GM12874 (cell line): ENCODE results near the gene CALML4.

ENCODE experiments used
- CTCF ChIP-seq: IDR thresholded peaks from 2 replicates; pipeline ENCODE4 v1.5.1; 2011; ENCODE audit warnings: low read depth, mild to moderate bottlenecking, control low read depth, low read length, moderate library complexity; ENCODE audit not compliant: insufficient read depth

The CALML4 gene

GRCh38 chr15:68235022-68235421, 29.9 kb upstream of the CALML4 start:
- no peak for TF ChIP-seq CTCF

DNA sequence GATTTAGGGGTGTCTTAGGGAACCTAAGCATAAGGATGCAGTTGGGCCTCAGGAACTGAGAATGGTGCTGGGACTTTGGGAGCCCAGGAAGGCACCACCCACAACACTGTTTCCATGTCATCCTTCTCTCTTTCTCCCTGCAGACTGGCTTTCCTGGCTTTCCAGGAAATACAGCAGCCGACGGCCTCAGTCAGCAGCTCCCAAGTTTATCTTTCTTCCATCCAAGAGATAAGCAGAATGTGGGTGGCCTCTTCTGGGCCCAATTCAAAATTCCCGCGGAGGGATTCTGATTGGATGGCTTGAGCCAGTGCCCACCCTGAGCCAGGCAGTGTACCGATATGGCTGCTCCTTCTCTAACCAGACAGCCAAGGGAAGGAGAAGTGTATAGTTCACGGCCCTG, 28.9 kb upstream of the CALML4 start:
- TF ChIP-seq CTCF, result no peak

DNA sequence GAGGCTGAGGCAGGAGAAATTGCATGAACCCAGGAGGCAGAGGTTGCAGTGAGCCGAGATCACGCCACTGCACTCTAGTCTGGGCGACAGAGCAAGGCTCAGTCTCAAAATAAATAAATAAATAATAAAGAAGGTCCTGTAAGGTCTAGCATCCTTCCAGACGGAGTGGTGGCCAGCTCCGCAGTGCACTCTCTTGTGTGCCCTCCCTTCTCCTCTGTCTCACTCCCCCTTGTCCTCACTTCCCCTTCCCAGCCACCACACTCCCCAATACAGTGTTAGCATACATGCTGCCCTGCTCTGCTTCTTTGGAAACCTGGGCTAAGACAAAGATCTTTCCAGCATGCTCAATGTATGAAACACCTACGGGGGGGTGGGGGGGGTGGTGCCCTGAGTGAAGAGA, 27.8 kb upstream of the CALML4 start:
- no peak for TF ChIP-seq CTCF

- TF ChIP-seq CTCF, result no peak
Measured at GRCh38 chr15:68232449-68232848, 27.3 kb upstream of the CALML4 start.

GRCh38 chr15:68231102-68231818, 26.1 kb upstream of the CALML4 start:
- TF ChIP-seq CTCF, result no peak

DNA sequence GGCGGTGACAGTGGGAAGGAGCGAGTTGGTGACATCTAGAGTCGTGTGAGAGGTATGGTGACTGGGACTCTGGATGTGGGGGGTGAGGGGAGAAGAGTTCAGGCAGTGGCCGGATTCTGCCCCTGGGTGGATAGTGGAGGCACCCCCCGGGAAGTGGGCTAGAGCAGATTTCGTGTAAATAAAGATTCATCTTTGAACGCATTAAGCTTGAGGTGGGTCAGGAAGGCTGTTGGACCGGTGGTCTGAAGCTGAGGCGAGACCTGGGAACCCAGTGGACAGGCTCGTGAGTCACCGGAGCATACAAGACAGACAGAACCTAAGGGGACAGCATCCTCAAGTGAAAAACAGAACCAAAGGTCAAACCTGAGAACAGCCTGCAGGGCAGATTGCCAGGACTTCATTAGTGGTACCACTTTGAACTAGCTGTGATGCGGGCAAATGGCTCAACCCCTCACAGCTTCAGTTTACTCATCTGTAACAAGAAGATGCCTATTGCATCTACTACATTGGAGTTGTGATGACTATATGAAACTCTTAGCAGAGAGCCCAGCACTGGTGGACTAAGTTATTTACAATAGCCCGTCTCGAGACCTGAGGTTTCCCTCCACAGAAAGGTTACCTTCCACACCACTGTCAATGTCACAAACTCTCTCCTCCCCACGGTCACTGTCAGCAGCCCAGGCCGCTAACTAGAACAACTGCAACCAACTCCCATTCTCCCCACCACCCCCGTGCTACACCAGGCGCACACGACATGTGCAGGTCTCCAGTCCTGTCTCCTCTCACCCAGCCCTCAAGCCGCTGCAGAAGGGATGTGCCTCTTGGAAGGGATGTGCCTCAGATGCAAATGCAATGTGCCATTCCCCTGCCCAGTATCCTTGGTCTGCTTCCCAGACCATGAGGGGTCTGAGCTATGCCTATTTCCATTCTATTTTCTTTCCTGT, 25.3 kb upstream of the CALML4 start:
- TF ChIP-seq CTCF, result no peak

DNA sequence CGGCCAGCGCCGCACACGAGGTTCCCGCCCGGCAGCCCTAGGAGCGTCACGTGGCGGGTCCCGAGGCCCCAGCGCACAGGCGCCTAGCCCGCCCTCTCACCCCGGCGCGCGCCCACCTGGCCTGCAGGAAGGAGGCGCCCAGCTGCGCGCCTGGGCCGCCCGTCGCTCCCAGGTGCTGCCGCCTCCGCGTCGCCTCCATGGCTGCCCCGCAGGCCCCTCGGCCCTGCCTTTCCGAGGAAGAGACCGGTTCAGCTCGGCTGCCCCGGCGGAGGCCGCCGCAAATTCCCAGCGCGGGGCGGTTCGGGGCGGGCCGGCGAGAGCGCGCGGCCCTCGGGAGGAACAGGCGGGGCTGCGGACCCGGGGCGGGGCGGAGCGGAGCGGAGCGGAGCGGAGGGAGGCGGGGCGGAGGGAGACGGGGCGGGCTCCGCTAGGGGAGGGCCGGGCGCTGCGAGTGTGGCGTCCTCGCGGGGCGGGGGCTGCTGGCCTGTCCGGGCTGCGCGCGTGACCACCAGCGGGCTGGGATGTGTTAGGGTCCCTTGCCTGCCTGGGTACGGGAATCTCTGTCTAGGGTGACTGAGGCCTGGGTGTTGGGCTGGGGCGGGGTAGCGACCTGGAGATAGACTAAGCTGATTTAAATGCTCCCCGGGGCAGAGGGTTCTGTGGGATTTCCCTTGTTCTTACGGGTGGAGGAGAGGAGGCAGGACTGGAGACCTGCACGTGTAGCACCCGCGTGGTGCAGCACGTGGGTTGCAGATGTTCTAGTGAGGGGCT, 24.4 kb upstream of the CALML4 start, which contains the start of gene CLN6:
TSS of gene CLN6 (minus strand) at position 343 of the 771 bp plus-strand sequence. CDS start at position 199, 144 bp downstream.
- 0 out of 2 replicates have a peak, but pooled peaks have one; percentile 1 for TF ChIP-seq CTCF
